ENCODE data around the gene TTYH2.

The TTYH2 gene

DNA sequence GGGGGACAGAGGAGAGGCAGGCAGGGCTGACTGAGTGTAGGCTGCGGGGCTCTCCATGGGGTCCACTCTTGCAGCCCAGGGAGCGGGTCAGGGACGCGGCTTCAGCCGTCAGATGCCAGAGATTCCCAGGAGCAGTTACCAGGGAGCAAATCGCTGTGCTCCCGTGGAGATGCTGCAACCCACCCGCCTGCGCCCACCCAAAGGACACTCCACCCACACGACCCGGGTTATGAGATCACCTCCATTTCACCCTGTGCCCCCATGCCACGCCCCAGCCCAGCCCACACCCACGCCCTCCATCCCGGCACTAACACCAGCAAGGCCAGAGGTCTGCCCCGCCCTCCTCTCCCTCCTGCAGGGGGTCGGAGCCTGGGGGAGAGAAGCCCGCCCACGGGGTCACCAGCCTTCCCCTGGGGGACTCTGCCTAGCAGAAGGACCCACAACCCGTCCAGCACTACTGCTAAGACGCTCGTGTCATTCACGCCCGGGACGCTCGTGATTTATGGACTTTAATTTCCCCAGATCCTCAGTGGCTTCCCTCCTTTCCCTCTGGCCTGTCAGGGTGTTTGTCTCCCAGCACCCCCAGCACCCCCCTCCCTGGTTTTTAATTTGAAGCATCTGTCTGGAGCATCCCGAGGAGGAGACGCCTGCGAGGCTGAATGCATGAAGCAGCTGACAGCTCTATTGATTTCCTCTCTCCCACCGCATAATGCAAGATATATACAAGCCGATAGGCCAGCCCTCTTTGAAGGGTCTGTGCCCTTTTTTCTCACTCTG is 16.6 kb upstream of the TTYH2 start:
- no peak for DNase-seq

DNA sequence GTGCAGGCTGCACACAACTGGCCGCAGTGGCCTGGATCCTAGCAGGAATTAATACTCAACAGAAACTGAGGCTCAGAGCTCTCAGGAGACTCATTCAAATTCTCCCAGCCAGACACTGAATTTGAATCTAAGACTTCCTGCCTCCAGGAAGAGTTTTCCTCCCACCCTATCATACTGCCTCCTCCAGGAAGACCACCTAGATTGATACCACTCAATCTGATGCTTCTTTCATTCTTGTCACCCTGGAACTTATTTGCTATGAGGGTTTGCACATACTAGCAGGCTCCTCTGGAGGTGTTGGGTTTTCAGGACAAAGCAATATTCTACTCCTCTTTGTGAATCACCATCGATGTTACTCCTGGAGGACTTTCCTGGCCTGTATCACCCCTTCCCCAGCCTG is 15.6 kb upstream of the TTYH2 start:
- DNase-seq, result no peak

DNA sequence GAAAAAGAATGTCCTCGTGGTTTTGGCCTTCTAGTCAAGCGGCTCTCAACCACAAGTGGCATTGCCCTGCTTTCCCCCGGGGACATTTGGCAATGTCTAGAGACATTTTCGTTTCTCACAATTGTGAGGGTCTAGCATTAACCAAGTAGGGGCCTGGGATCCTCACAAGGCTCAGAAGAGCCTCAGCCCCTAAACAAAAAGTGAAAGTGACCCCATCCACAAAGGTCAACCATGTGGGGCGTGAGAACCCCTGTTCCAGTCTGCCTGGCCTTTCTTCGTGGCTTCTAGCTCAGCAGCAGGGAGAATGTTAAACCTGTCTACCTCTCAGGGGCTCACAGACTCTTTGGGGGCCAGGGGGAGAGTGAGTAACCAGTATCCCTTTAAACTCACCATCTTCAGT is 14.7 kb upstream of the TTYH2 start:
- no peak for DNase-seq

DNA sequence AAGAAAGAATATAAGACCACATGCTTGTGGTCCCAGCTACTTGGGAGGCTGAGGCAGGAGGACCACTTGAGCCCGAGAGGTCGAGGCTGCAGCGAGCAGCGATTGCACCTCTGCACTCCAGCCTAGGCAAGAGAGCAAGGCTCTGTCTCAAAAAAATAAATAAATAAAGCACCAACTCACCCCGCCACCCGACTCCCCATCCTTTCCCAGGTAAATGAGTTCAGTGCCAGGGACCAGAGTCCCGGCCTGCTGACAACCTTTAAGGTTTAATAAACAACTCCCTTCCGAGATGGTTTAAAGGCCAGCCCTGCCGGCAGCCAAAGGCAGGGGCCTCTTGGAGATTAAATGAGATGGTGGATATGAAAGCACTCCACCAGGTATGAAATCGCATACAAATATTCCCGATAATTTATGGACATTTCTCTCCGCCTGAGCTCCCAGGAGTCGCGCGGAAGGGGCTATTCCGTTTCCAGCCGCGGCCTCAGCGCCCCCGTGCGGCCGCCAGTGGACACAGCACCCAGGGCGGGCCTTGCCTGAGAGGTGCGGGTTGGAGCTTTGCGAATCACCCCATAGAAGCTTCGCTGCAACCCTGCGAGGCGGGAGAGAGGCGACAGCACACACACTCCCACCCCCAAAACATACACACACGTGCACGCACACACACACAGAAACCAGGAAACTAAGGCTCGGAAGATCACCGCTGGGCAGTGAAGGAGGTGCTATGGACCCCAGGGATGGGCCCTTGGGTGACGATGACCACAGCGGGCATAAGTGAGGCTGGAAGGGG is 13.9 kb upstream of the TTYH2 start:
- peak; percentile 61 for DNase-seq

DNA sequence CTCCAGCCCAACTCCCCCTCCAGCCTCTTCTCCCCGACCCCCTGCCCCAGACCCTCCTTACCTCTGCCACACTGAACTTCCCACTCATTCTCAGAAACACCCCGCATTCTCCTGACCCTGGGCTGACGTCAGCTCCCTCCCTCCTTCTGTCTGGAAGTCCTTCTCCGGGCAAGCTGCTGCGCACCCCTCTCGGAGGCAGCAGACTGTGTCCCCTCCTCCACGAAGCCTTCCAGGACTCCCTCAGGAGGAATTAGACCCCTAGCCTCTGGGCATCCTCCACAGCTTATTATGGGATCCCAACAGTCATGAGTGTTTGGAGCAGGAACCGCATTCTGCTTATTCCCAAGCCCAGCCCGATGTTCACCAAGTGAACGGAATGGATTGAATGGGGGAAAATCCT is 13.3 kb upstream of the TTYH2 start:
- DNase-seq, result no peak

DNA sequence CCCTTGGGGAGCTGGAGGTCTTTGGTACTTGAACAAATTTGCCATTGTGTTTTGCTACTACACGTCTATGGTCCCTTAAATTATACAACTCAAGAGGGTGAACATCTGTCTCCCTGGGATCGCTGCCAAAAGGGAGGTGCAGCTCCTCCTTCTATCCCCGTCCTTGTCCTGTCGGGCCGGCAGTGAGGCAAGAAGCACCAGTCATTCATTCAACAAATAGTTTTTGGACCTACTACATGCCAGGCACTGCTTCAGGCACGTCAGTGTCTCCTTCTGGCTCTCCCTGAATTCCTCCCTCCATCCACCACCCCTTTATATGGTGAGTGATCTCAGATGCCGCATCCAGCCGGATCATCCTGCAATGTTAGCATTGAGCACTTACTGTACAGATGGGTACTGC is 12.1 kb upstream of the TTYH2 start:
- DNase-seq, result no peak

DNA sequence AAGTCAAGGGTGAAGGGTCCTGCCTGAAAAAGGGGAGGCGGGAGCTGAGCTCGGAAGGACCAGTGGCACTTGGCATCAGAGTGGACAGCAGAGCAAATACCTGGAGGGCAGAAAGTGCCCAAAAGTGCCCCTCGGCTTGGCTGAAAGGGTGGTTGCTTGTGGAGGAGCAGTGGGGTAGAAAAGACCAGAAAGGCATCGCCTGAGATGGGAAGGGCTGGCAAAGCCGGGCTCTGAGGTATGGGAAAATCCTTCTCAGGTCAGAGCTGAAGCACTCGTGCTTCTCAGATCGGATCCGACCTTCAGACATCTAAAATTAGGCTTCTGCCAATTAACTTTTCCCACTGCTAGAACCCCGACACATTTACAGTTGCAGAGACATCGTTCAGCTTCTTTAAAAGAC is 11.4 kb upstream of the TTYH2 start:
- no peak for DNase-seq

DNA sequence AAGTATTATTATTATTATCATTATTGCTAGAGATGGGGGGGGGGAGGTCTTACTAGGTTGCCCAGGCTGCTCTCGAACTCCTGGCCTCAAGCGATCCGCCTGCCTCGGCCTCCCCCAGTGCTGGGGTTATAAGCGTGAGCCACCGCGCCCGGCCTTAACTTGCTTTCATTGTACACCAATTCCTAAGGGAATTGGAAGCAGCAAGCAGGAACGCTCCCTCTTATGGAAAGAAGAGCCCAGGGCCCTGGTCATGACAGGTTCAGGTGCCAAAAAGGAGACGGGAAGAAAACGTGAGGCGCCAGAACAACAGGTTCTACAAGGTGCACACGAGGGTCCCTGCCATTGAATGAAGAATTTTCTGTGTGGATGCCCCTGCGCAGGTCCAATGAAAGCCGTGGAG is 10.4 kb upstream of the TTYH2 start:
- no peak for DNase-seq

DNA sequence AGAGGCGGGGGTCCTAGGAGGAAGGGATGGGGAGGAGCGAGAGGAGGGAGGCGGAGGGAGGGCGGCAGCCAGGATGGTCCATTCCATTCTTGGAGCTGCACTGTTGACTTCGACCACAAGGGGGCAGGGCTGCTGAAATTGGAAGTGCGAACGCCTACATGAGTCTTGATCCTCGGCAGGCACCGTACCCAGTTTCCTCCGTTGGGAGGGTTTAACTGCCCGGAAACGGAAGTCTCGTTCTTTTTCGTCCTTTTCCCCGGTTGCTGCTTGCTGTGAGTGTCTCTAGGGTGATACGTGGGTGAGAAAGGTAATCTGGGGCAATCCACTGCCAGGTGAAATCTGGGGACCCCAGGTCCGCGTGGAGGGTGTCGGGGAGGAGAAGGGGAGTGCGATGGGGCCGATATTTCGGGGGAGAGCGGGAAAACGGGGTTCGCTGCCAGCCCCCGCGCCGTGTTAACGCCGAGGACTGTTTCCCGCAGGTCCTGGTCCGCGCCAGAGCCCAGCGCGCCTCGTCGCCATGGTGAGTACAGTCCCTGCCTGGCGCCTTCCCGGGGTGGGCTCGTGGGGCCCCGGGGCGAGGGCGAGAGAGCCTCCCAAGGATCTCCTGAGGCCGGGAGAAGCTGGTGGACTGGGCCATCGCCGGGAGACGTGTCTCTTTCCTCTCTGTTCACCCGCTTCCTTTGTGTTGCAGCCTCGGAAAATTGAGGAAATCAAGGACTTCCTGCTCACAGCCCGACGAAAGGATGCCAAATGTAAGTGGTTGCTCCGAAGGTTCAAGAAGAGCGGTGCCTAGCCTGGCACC is 9.7 kb upstream of the TTYH2 start, which contains the start of gene RPL38:
RPL38 (plus strand) TSS at position 240 of the 802 bp plus-strand sequence; CDS start at position 518, 278 bp downstream.
- peak; percentile 91 for DNase-seq

DNA sequence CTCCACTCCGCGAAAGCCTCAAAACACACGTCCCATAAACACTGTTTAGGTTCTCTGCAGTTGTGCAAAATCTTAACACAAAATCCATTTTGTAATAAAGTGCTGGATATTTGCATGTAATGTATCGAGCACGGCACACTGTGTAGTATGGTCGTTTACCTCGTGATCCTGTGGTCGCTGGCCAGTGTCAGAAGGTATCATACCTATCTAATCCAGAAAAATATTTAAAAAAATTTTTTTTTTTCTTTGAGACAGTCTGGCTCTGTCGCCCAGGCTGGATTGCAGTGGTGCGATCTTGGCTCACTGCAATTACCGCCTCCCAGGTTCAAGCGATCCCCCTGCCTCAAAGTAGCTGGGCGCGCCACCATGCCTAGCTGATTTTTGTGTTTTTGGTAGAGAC is 8.9 kb upstream of the TTYH2 start:
- DNase-seq, result no peak

DNA sequence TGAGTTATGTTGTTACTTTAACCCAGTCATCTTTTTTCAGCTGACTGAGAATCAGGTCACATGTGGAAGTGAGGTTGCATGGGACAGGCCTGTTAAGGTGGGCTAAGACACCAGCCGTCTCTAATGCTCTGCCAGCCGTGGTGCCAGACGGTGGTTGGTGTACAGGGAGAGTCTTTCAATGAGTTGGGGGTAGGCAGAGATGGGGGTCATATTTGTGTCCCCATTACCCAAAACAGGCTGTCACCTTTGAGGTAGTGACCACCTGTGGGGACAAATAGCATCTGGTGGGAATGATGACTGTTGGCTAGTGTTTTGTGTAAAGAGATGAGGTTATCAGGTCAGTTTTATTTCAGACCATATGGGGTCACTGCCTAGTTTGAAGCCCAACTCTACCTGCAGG is 8.1 kb upstream of the TTYH2 start:
- DNase-seq, result no peak

DNA sequence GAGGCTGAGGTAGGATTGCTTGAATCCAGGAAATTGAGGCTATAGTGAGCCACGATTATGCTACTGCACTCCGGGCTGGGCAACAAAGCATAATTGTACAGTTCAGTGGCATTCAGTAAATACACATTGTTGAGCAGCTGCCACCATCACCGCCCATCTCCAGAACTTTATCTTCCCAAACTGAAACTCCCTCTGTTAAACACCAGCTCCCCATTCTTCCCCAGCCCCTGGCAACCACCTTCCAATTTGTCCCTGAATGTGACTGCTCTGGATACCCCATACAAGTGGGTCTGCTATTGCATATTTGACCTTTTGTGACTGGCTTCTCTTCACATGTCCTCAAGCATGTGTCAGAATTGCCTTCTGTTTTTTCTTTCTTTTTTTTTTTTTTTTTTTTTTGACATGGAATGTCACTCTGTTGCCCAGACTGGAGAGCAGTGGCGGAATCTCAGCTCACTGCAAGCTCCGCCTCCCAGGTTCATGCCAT is 7.0 kb upstream of the TTYH2 start:
- DNase-seq, result no peak

DNA sequence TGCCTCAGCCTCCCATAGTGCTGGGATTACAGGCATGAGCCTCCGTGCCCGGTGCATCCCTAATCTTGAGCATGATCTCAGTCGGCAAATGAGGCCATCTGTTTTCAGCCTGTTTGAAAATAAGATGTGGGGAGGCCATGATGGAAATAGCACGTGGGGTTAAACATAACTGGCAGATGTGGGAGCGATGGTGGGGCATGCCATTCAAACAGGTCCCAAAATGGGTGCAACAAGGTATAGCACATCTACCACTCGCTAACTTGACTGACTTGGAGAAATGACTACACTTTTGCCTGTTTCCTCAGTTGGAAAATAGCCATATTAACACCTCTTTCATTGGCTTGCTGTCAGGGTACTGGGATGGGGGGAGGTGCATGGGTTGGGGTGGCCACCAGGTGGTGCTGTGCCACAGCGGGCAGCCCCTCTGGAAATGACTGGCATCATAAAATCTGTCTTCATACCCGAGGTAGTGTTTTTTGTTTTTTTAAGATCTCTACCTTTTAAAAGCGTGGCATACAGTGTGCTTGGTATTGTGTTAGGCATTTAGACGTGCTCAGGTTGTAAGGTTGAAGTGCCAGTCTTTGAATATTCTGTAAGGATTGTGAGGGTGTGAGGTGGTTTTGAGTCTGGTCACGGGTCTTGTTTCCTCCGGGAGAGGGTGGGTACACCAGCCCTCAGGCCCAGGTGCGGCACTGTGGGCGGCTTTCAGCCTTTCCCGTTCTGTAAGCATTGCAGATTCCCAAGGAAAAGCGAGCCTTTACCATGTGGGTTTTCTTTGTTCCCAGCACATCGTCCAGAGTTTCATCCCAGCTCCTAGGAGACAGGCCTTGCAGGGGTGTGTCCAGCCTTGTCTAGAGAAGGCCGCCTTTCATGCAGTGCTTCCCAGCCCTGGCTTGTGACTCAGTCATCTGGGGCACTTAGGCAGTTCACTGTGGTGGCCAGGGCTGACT is 2.9 kb upstream of the TTYH2 start:
- peak; percentile 15 for DNase-seq

DNA sequence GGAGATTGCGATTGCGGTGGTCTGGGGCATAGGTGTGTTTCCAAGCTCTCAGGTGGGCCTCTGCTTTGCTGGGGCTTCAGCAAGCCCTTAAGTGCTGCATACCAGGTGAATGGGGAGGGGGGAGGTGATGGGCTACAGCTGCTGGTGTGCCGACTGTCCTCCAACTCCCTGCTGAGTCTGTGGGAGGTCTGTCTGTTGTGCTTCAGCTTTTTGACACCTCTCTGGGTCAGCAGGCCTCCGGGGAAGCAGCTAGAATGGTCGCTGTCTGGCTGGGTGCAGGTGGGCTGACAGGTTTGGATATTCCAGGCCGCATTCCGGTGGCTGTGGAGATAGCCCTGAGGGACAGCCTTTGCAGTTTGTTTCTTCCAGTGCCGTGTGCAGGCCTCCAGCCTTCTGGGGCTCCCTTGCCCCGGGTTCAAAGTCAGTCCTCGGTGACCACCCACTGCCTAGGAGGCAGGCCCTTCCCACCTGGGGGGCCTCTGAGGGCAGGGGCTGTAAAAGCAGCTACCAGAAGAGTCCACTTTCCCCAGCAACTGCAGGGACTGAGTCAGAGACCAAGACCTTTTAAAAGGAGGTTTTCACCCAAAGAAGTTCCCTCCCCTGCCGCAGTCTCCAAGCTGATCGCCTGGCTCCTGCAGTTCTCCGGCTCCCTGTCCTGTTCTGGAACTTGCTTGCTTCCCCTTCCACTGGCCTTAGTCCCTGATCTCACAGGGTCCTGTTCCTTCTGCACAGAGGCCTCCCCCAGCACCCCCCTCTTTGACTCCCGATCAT is 2.0 kb upstream of the TTYH2 start:
- DNase-seq, result no peak

DNA sequence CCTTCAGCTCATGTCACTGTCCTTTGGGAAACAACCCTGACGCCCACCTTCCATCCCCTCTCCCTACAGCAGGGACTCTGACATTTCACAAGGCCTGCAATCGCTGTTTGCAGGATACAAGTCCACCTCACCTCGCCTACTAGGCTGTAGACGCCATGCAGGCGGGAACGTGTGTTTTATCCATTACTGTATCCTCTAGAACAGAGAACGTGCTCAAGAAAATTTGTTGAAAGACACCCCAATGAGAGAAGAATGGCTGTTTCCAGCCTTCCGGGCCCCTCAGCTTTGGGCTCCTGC is 1.5 kb upstream of the TTYH2 start:
- DNase-seq, result no peak

DNA sequence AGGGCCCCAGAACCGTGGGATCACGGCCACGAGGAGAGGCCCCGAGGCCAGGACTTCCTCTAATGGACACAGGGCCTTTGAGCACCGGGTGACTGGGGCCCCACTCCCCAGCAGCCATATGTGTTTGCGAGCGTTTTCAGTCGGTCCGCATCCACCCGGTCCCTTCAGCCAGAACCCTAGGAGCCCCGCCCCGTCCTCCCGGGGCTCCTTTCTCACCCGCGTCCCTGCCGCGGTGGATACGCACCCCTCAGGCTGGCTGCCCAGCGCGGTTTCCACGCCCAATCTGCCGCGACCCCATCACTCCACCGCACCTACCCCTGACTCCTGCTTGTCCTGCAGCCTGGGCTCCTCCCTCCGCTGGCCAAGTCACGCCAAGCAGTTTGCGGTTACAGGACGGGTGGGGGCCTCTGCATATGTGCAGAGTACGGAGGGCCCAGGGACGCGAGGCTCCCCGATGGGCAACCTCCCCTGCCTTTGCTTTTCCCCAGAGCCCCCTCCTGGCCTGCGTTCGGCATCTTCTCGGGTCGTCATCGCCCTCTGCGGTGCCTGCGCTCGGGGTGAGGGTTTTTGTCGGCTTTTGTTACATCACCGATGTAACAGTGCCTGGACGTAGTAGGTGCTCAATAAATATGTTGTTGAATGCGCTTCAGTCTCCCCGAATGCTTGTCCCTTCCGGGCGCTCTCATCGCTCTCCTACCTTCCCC is 1.0 kb upstream of the TTYH2 start:
- no peak for DNase-seq

DNA sequence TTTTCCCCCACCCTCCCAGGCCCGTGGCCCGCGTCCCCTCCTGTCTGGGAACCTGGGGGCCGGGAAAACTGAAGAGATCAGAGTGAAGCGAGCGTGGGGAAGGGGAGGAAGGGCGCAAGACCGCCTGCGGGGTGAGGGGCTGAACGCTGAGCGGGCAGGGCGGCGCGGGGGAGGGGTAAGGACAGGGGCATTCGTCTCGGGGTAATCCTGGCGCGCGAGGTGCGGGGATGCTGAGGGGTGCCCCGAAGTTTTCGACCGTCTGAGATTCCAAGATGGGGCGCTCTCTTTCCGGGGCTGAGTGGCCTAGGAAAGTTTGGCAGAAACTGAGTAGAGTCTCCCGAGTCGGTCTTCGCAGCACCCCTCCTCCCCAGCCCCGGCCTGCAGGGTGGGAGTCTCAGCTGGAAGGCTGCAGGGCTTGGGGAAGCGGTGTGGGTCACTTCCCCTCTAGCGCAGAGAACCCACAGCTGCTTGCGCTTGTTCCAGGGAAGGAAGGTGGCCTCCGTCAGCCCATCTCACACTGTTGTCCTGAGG is 555 bp downstream of the TTYH2 start:
- no peak for DNase-seq

DNA sequence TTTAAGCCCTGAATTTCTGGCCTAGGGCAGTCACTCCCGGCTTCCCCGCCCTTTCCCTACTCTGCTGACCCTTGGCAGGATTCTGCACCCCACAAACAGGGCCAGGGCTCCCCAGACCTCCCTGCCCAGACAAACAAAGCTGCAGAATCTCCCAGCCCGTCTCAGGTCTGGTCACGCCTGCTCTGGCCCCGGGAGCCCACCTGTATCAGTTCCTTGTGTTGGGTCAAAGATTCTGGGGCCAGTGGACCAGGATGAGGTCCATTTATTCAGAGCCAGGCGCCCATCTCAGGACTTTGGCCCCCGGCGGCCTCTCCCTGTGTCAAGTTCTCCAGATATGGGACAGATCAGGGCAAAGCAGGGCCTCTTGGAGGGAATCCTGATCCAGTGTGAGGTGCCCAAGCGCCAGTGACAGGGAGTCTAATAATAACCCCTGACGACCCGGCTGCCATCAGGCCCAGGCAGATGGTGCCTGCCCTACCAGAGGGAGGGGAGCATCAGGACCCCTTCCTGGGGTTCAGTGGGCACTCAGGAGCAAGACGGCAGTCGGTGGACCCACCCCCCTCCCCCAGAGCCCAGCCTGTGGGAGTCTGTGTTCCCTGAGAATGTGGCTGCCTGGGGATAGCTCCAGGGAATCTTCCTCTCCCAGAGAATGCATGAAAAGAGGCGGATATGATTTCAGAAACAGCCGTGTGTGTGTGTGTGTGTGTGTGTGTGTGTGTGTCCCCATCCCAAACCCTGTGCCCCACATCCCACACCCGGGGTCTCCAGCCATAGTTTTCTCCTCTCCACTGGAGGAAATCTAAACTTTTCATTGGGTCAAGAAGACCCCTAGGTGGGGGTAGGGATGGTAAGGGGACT is 1.3 kb downstream of the TTYH2 start:
- no peak for DNase-seq

DNA sequence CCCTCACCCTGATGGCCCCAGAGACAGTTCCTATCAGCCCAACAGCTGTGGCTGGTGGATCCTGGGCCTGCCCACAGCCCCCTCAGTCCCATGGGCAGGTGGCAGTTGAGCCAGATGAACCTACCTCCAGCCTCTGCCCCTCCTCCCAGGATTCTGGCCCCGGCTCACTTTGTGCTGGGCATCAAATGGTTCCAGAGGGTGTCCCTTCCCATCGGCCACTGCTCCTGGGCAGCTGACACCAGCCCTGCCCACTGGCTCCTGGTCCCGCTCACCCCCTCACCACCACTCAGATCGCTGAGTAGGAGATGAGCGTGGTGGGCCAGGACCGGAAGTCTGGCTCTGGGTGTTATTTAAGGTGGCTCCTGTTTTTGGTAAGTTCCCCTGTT is 2.0 kb downstream of the TTYH2 start:
- no peak for DNase-seq

DNA sequence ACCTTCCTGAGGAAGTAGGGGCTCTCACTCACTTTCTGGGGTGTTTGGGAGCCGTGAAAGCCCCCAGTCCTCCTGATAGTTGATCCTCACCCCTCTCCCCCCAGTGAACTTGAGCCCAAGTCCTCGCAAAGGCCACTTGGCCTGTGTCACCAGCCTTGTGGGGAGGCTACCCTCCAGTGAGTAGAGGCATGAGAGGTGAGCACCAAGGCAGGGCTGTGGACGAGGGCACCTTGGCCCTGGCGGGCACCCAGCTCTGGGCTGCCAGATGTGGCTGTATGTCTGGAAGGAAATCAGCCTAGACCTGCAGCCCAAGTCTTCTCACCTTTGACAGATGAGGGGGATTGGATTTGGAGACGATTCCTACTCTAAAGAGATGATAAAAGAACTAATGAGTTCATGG is 3.1 kb downstream of the TTYH2 start:
- no peak for DNase-seq
